IPS-15b (cell line): ENCODE results near the gene COL27A1.
"Not testable (repeated sequence)": the region's sequence is repeated elsewhere in the genome, so short reads cannot be mapped to it uniquely, and the experiment has no call there.

Source experiments
- H3K27me3 ChIP-seq: one replicate; pipeline ENCODE4 v1.6.1; 2013; ENCODE audit warnings: low read length; ENCODE audit not compliant: control insufficient read depth, insufficient read depth
- H3K36me3 ChIP-seq: one replicate; pipeline ENCODE4 v1.6.1; 2013; ENCODE audit warnings: low read length; ENCODE audit not compliant: control insufficient read depth, insufficient read depth
- H3K4me1 ChIP-seq: one replicate; pipeline ENCODE4 v1.6.1; 2013; ENCODE audit warnings: mild to moderate bottlenecking, low read length; ENCODE audit not compliant: control insufficient read depth, insufficient read depth
- H3K4me3 ChIP-seq: one replicate; pipeline ENCODE4 v1.5.1; 2013; ENCODE audit warnings: low read depth, low read length
- H3K9ac ChIP-seq: one replicate; pipeline ENCODE4 v1.6.1; 2013; ENCODE audit warnings: low read depth, mild to moderate bottlenecking, low read length
- H3K9me3 ChIP-seq: one replicate; pipeline ENCODE4 v1.6.1; 2013; ENCODE audit warnings: mild to moderate bottlenecking, low read length; ENCODE audit not compliant: control insufficient read depth, insufficient read depth

COL27A1 gene

DNA sequence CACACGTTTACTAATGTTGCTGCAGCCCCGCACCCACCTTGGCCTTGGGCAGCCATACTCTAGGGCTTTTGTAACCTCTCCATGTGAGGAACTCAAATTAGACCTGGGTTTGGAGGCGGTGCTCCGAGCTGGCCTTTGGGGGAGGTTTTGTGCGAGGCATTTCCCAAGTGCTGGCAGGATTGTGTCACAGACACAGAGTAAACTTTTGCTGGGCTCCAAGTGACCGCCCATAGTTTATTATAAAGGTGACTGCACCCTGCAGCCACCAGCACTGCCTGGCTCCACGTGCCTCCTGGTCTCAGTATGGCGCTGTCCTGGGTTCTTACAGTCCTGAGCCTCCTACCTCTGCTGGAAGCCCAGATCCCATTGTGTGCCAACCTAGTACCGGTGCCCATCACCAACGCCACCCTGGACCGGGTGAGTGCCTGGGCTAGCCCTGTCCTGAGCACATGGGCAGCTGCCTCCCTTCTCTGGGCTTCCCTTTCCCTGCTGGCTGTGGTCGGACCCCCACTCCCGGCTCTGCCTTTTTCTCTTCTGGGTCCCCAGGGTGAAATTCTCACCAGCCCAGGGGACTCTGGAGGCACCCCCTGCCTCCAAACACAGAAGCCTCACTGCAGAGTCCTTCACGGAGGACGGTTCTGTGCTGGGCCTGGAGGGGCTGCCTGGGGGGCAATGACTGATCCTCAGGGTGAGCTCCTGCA, 167.6 kb downstream of the COL27A1 start, which contains the start of gene ORM1:
TSS of gene ORM1 (plus strand) at position 268 of the 701 bp plus-strand sequence. CDS start at position 304, 36 bp downstream.
- not testable (repeated sequence) for H3K4me1 ChIP-seq, H3K27me3 ChIP-seq, H3K36me3 ChIP-seq, H3K4me3 ChIP-seq, H3K9me3 ChIP-seq, H3K9ac ChIP-seq

DNA sequence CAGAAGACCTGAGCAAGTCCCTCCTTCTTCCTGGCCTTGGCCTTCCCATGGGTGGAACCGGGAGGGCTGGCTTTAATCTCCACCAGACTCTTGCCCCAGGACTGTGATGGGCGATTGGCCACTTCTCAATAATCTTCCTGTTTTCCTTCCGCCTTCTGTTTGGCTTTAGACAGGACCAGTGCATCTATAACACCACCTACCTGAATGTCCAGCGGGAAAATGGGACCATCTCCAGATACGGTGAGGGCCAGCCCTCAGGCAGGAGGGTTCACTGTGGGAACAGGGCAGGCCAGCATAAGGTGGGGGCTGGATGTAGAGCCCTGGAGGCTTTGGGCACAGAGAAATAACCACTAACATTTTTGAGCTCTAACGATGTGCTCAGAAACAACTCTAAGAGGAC, 168.5 kb downstream of the COL27A1 start:
- not testable (repeated sequence) for H3K9ac ChIP-seq, H3K9me3 ChIP-seq, H3K4me3 ChIP-seq, H3K27me3 ChIP-seq, H3K4me1 ChIP-seq, H3K36me3 ChIP-seq

DNA sequence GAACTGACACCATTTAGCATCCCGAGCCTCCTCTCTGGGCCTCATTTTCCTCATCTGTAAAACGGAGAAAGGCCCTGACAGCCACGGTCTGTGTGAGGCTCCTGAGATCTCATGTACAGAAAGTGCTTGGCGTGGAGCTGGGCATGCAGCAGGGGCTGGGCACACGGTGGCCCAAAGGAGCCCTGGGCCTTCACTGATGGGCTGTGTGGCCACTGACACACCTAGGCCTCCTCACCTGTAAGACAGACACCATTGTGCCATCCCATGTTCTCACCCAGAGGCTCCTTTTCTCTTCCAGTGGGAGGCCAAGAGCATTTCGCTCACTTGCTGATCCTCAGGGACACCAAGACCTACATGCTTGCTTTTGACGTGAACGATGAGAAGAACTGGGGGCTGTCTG, 169.2 kb downstream of the COL27A1 start:
- H3K36me3 ChIP-seq = no peaks in the 10 kb centered on the region
- no peak overlapping the region for H3K9ac ChIP-seq
- H3K9me3 ChIP-seq = no peaks in the 10 kb centered on the region
- H3K27me3 ChIP-seq = no peaks in the 10 kb centered on the region
- H3K4me3 ChIP-seq = no peak overlapping the region
- H3K4me1 ChIP-seq = no peaks in the 10 kb centered on the region

DNA sequence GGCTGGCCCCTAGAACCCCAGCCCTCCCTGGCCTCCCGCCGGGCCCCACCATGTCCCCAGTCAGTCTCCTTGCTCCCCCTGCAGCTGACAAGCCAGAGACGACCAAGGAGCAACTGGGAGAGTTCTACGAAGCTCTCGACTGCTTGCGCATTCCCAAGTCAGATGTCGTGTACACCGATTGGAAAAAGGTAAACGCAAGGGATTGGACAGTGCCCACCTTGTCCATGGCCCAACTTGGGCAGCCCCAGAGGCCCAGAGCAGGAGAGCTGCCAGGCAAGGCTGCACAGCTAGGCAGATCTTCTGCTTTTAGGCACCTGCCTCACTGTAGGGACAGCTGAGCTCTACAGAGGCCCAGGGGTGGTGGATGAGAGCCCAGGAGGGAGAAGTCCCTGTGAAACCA, 169.6 kb downstream of the COL27A1 start:
- not testable (repeated sequence) for H3K36me3 ChIP-seq, H3K9me3 ChIP-seq, H3K27me3 ChIP-seq, H3K4me3 ChIP-seq, H3K9ac ChIP-seq, H3K4me1 ChIP-seq

DNA sequence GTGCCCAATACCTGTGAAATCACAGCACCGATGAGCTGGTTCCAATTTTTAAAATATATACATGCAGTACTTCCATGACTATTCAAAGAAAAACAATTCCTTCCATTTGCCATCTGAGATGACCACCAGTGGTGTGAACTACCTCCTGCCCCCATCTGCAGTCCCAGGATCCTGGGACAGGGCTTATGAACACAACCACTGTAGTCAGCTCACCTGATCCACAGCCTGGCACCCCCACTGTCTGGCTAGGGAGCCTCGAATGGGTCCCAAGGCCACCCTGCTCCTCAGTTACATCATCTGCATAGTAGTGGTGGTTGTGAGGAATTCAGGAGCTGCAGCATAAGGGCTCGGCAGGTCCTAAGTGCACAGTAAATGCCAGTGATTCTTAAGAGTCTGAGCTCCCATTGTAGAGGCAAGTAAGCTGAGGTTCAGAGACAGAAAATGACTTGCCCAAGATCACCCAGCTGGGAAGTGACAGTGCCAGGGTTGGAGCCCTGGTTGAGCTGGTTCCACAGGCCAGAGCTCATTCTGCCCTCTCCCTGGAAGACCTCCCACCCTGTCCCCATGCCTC, 170.4 kb downstream of the COL27A1 start:
- H3K9ac ChIP-seq, H3K4me3 ChIP-seq, H3K27me3 ChIP-seq, H3K4me1 ChIP-seq, H3K36me3 ChIP-seq, H3K9me3 ChIP-seq: not testable (repeated sequence)

DNA sequence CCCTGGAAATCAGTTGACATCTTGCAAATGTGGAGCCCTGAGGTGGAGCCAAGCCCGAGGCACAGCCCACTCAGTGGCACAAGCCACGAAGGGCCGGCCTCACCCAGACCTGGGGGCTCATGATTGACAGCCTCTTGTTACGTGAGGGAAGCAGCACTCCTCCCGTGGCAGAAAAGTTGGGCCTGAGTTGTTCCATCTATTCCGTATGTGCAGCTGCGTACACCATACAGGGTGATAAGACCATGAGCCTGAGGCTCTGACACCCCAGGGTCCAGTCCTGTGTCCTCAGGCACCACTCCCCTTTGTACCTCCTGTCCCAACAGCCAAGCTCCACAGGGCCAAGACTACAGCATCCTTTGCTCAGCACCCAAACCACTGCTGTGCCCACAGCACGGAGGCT, 172.4 kb downstream of the COL27A1 start:
- Histone ChIP-seq H3K9me3 (no peaks in the 10 kb centered on the region), H3K4me3 (no peak overlapping the region), H3K36me3 (no peaks in the 10 kb centered on the region), H3K27me3 (no peaks in the 10 kb centered on the region), H3K4me1 (no peaks in the 10 kb centered on the region), H3K9ac (no peak overlapping the region)

DNA sequence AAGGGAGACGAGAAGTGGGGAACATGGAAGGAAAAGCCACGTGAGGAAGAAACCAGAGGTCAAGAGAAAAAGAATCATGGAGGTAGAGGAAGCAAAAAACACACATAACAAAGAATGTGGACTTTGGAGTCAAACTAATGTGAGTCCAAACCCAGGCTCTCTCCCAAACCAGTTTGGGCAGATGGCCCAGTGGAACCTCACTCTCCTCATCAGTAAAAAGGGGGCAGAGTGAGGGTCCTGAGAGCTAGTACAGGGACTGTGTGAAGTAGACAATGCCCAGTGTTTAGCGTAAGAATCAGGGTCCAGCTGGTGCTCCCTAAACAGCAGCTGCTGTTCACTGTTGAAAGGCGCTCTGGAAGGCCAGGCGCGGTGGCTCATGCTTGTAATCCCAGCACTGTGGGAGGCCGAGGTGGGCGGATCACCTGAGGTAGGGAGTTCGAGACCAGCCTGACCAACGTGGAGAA, 173.1 kb downstream of the COL27A1 start:
- not testable (repeated sequence) for H3K4me3 ChIP-seq, H3K9me3 ChIP-seq, H3K27me3 ChIP-seq, H3K9ac ChIP-seq, H3K36me3 ChIP-seq, H3K4me1 ChIP-seq

DNA sequence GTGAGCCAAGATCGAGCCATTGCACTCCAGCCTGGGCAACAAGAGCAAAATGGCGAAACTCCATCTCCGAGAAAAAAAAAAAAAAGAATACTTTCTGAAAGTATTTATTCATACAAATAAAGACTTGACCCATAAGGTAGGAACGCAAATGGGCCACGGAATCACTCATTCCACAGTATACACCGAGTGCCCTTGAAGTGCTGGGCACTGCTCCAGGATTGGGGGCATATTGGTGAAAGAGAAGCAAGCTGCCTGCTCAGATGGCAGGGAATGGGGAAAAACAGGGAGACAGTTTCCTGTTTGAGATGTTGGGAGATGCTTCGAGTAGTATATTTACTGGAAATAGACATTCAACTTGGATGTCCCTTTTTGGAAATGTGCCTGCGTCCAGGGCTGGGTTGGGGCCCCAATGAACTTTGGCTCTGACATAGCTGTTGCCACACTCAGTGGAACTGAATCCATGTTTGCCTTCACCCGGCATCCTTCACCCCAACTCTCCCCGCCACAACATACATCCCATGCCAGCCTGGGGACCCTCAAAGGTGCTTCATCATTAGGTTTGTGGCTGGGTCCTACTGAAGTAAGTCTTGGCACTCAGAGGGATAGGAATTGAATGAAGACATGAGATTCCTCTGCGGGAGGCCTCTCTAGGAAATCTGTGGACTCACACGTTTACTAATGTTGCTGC, 173.7 kb downstream of the COL27A1 start:
- H3K4me3 ChIP-seq, H3K4me1 ChIP-seq, H3K36me3 ChIP-seq, H3K27me3 ChIP-seq, H3K9ac ChIP-seq, H3K9me3 ChIP-seq: not testable (repeated sequence)

DNA sequence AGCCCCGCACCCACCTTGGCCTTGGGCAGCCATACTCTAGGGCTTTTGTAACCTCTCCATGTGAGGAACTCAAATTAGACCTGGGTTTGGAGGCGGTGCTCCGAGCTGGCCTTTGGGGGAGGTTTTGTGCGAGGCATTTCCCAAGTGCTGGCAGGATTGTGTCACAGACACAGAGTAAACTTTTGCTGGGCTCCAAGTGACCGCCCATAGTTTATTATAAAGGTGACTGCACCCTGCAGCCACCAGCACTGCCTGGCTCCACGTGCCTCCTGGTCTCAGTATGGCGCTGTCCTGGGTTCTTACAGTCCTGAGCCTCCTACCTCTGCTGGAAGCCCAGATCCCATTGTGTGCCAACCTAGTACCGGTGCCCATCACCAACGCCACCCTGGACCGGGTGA, 174.3 kb downstream of the COL27A1 start, which contains the start of gene ORM2:
TSS of gene ORM2 (plus strand) at position 245 of the 398 bp plus-strand sequence. CDS start at position 281, 36 bp downstream.
- not testable (repeated sequence) for H3K9me3 ChIP-seq, H3K9ac ChIP-seq, H3K36me3 ChIP-seq, H3K4me1 ChIP-seq, H3K27me3 ChIP-seq, H3K4me3 ChIP-seq

DNA sequence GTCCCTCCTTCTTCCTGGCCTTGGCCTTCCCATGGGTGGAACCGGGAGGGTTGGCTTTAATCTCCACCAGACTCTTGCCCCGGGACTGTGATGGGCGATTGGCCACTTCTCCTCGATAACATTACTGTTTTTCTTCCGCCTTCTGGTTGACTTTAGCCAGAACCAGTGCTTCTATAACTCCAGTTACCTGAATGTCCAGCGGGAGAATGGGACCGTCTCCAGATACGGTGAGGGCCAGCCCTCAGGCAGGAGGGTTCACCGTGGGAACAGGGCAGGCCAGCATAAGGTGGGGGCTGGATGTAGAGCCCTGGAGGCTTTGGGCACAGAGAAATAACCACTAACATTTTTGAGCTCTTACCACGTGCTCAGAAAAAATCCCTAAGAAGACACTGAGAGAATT, 175.3 kb downstream of the COL27A1 start:
- no peaks in the 10 kb centered on the region for H3K27me3 ChIP-seq
- H3K9ac ChIP-seq = no peak overlapping the region
- peaks cover 4% of the 10 kb centered on the region for H3K36me3 ChIP-seq
- H3K4me1 ChIP-seq = no peaks in the 10 kb centered on the region
- no peak overlapping the region for H3K4me3 ChIP-seq
- H3K9me3 ChIP-seq = no peaks in the 10 kb centered on the region

DNA sequence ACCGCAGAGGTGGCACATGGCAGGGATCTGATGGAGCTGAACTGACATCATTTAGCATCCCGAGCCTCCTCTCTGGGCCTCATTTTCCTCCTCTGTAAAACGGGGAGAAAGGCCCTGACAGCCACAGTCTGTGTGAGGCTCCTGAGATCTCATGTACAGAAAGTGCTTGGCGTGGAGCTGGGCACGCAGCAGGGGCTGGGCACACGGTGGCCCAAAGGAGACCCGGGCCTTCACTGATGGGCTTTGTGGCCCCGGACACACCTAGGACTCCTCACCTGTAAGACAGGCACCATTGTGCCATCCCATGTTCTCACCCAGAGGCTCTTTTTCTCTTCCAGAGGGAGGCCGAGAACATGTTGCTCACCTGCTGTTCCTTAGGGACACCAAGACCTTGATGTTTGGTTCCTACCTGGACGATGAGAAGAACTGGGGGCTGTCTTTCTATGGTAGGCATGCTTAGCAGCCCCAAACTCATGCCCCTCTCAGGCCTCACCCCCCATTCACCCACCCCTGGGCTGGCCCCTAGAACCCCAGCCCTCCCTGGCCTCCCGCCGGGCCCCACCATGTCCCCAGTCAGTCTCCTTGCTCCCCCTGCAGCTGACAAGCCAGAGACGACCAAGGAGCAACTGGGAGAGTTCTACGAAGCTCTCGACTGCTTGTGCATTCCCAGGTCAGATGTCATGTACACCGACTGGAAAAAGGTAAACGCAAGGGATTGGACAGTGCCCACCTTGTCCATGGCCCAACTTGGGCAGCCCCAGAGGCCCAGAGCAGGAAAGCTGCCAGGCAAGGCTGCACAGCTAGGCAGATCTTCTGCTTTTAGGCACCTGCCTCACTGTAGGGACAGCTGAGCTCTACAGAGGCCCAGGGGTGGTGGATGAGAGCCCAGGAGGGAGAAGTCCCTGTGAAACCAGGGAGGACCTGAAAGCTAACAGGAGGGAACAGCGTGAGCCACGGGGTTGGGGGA, 176.2 kb downstream of the COL27A1 start:
- H3K9ac ChIP-seq, H3K36me3 ChIP-seq, H3K4me1 ChIP-seq, H3K27me3 ChIP-seq, H3K4me3 ChIP-seq, H3K9me3 ChIP-seq: not testable (repeated sequence)
